ENCODE measurements around the gene YIPF5.

YIPF5 gene

DNA sequence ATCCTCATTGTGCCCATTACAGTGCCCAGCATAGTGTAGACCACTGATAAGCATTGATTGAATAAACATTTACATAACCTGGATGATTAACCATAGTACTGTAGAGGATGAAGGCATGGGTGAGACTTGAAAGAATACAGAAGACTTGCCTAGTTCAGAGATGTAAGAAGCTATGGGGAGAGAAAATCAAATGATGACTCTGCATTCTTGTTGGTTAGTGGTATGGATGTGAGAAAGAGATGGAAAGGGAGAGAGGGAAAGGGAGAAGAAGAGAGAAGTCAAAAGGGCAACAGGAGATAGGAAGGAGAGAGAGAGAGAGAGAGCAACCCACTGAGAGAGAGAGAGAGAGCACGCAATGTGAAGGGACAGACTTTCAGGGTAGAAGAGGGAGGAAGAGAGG is 26.8 kb downstream of the YIPF5 start:
- TF ChIP-seq, protein P1, sequence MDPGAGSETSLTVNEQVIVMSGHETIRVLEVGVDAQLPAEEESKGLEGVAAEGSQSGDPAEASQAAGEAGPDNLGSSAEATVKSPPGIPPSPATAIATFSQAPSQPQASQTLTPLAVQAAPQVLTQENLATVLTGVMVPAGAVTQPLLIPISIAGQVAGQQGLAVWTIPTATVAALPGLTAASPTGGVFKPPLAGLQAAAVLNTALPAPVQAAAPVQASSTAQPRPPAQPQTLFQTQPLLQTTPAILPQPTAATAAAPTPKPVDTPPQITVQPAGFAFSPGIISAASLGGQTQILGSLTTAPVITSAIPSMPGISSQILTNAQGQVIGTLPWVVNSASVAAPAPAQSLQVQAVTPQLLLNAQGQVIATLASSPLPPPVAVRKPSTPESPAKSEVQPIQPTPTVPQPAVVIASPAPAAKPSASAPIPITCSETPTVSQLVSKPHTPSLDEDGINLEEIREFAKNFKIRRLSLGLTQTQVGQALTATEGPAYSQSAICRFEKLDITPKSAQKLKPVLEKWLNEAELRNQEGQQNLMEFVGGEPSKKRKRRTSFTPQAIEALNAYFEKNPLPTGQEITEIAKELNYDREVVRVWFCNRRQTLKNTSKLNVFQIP (CRISPR knock-in tag; IDR thresholded peaks at IDR 0.05; ENCODE audit: borderline replicate concordance, low read depth): no peak
- TF ChIP-seq ZC3H10 (CRISPR knock-in tag; IDR thresholded peaks at IDR 0.05): no peak
- no peak for TF ChIP-seq TOX (CRISPR knock-in tag; IDR thresholded peaks at IDR 0.05; ENCODE audit: borderline replicate concordance)
- no peak for ATAC-seq

DNA sequence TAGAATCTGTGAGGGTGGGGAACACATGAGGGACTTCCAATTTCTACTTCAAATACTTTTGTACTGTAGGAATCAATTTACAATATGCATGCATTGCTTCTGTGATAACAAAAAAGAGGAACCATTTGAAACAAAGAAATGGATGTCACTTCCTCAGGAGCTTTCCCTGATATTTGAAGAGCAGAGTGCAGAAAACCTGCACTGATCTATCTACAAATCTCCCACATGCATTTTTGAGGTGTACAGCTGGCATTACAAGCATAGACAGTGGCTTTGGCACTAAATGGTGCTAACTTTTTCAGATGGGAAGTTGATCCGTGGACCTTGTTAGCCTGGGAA is 27.7 kb downstream of the YIPF5 start:
- no peak for ATAC-seq
- no peak for TF ChIP-seq ARNTL (CRISPR knock-in tag; IDR thresholded peaks at IDR 0.05; ENCODE audit: borderline replicate concordance, low read depth)
- TF ChIP-seq PPARA (CRISPR knock-in tag; IDR thresholded peaks at IDR 0.05; ENCODE audit: borderline replicate concordance): no peak
- TF ChIP-seq, protein P1 (CRISPR knock-in tag; IDR thresholded peaks at IDR 0.05; ENCODE audit: borderline replicate concordance, low read depth): no peak
- TF ChIP-seq, protein P2, sequence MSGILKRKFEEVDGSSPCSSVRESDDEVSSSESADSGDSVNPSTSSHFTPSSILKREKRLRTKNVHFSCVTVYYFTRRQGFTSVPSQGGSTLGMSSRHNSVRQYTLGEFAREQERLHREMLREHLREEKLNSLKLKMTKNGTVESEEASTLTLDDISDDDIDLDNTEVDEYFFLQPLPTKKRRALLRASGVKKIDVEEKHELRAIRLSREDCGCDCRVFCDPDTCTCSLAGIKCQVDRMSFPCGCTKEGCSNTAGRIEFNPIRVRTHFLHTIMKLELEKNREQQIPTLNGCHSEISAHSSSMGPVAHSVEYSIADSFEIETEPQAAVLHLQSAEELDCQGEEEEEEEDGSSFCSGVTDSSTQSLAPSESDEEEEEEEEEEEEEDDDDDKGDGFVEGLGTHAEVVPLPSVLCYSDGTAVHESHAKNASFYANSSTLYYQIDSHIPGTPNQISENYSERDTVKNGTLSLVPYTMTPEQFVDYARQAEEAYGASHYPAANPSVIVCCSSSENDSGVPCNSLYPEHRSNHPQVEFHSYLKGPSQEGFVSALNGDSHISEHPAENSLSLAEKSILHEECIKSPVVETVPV (CRISPR knock-in tag; IDR thresholded peaks at IDR 0.05): no peak
- no peak for TF ChIP-seq CSDC2 (CRISPR knock-in tag; IDR thresholded peaks at IDR 0.05)
- no peak for TF ChIP-seq ZC3H10 (CRISPR knock-in tag; IDR thresholded peaks at IDR 0.05)
- no peak for TF ChIP-seq ZNF565 (CRISPR knock-in tag; conservative IDR thresholded peaks at IDR 0.05; ENCODE audit: low read depth)
- TF ChIP-seq BACH2 (CRISPR knock-in tag; IDR thresholded peaks at IDR 0.05; ENCODE audit: borderline replicate concordance): no peak
- TF ChIP-seq ZNF70 (CRISPR knock-in tag; IDR thresholded peaks at IDR 0.05): no peak
- no peak for TF ChIP-seq GLIS3 (CRISPR knock-in tag; IDR thresholded peaks at IDR 0.05)
- no peak for TF ChIP-seq TOX (CRISPR knock-in tag; IDR thresholded peaks at IDR 0.05; ENCODE audit: borderline replicate concordance)
- no peak for TF ChIP-seq ZFP30 (CRISPR knock-in tag; IDR thresholded peaks at IDR 0.05)
- no peak for TF ChIP-seq SNAI2 (CRISPR knock-in tag; IDR thresholded peaks at IDR 0.05)
- no peak for TF ChIP-seq OSR1 (CRISPR knock-in tag; IDR thresholded peaks at IDR 0.05)
- TF ChIP-seq, protein P3, sequence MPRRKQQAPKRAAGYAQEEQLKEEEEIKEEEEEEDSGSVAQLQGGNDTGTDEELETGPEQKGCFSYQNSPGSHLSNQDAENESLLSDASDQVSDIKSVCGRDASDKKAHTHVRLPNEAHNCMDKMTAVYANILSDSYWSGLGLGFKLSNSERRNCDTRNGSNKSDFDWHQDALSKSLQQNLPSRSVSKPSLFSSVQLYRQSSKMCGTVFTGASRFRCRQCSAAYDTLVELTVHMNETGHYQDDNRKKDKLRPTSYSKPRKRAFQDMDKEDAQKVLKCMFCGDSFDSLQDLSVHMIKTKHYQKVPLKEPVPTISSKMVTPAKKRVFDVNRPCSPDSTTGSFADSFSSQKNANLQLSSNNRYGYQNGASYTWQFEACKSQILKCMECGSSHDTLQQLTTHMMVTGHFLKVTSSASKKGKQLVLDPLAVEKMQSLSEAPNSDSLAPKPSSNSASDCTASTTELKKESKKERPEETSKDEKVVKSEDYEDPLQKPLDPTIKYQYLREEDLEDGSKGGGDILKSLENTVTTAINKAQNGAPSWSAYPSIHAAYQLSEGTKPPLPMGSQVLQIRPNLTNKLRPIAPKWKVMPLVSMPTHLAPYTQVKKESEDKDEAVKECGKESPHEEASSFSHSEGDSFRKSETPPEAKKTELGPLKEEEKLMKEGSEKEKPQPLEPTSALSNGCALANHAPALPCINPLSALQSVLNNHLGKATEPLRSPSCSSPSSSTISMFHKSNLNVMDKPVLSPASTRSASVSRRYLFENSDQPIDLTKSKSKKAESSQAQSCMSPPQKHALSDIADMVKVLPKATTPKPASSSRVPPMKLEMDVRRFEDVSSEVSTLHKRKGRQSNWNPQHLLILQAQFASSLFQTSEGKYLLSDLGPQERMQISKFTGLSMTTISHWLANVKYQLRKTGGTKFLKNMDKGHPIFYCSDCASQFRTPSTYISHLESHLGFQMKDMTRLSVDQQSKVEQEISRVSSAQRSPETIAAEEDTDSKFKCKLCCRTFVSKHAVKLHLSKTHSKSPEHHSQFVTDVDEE (CRISPR knock-in tag; IDR thresholded peaks at IDR 0.05): no peak
- TF ChIP-seq ISL1 (CRISPR knock-in tag; IDR thresholded peaks at IDR 0.05): no peak
- no peak for TF ChIP-seq TCF4 (CRISPR knock-in tag; IDR thresholded peaks at IDR 0.05; ENCODE audit: borderline replicate concordance)

DNA sequence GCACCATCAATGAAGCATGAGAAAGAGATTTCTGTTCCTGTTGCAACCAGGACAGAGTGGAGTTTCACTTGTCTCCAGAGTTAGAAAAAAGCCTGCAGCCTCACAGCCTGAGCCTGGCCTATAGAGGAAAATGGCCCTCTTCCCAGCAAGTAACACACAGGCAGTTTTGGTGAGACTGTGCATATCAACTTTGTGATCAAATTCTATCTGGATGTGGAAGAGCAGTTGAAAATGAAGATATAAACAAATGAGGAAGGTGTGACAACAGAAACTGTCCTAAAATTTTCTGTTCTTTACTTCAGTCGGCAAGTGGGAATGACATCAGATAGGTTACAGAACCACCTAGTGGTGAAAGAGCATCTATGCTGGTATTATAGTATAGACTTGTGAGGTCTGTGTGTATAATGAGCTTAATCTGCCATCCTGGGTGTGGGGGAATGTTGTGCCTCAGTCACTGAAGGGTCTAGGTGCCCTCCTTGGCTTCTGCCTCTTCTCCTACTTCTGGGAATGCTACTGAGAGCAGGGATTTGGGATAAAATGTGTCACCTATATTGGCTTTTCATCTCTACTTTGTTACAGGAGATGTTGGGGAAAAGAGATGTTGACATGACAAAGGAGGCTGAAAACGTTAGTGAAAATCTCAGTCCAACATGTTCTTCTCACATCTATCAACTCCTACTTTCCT is 28.2 kb downstream of the YIPF5 start:
- TF ChIP-seq, protein P4, sequence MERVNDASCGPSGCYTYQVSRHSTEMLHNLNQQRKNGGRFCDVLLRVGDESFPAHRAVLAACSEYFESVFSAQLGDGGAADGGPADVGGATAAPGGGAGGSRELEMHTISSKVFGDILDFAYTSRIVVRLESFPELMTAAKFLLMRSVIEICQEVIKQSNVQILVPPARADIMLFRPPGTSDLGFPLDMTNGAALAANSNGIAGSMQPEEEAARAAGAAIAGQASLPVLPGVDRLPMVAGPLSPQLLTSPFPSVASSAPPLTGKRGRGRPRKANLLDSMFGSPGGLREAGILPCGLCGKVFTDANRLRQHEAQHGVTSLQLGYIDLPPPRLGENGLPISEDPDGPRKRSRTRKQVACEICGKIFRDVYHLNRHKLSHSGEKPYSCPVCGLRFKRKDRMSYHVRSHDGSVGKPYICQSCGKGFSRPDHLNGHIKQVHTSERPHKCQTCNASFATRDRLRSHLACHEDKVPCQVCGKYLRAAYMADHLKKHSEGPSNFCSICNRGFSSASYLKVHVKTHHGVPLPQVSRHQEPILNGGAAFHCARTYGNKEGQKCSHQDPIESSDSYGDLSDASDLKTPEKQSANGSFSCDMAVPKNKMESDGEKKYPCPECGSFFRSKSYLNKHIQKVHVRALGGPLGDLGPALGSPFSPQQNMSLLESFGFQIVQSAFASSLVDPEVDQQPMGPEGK (CRISPR knock-in tag; IDR thresholded peaks at IDR 0.05; ENCODE audit: borderline replicate concordance): no peak
- TF ChIP-seq, protein P3 (CRISPR knock-in tag; IDR thresholded peaks at IDR 0.05): no peak
- TF ChIP-seq SNAI2 (CRISPR knock-in tag; IDR thresholded peaks at IDR 0.05) (no peak), CSDC2 (CRISPR knock-in tag; IDR thresholded peaks at IDR 0.05) (no peak), ZNF8 (CRISPR knock-in tag; IDR thresholded peaks at IDR 0.05) (no peak), ESRRG (CRISPR knock-in tag; IDR thresholded peaks at IDR 0.05) (no peak), TOX (CRISPR knock-in tag; IDR thresholded peaks at IDR 0.05; ENCODE audit: borderline replicate concordance) (no peak)
- ATAC-seq: peak; percentile 99
